Neural progenitor cell (in vitro differentiated cells): ENCODE results near the gene CPXM2. TPM values are rescaled to one million over a fixed set of nuclear protein-coding genes. Genes with fewer than 3 reads are reported as not detected.

Experiments used
- DNase-seq: peaks from one replicate; pipeline ENCODE4 v3.0.0-alpha.2; 2016; ENCODE audit warnings: low spot score
- H2AFZ ChIP-seq: fragments of 200-600 bp; sonication (generic); replicated peaks from 2 replicates; pipeline ENCODE4 v1.6.1; 2016; ENCODE audit warnings: antibody characterized with exemption
- H3F3A ChIP-seq: fragments of 200-600 bp; sonication (generic); 2 replicates; pipeline ENCODE4 v1.6.1; 2016; ENCODE audit warnings: antibody characterized with exemption, low read depth
- H3K27ac ChIP-seq: fragments of 200-600 bp; sonication (generic); 2 replicates; pipeline ENCODE4 v1.5.1; 2016; ENCODE audit warnings: mild to moderate bottlenecking
- H3K27me3 ChIP-seq: fragments of 200-600 bp; sonication (generic); 2 replicates; pipeline ENCODE4 v1.6.1; 2016; ENCODE audit warnings: mild to moderate bottlenecking, moderate library complexity
- H3K36me3 ChIP-seq: fragments of 200-600 bp; sonication (generic); 2 replicates; pipeline ENCODE4 v1.5.1; 2016
- H3K4me1 ChIP-seq: fragments of 200-600 bp; sonication (generic); 2 replicates; pipeline ENCODE4 v1.6.1; 2016; ENCODE audit warnings: mixed run types
- H3K4me2 ChIP-seq: fragments of 200-600 bp; sonication (generic); 2 replicates; pipeline ENCODE4 v1.6.1; 2016
- H3K4me3 ChIP-seq: fragments of 200-600 bp; sonication (generic); 2 replicates; pipeline ENCODE4 v1.5.1; 2016
- H3K79me2 ChIP-seq: fragments of 200-600 bp; sonication (generic); 2 replicates; pipeline ENCODE4 v1.6.1; 2016; ENCODE audit warnings: low read depth
- H3K9ac ChIP-seq: fragments of 200-600 bp; sonication (generic); 2 replicates; pipeline ENCODE4 v1.6.1; 2016
- H3K9me3 ChIP-seq: fragments of 200-600 bp; sonication (generic); 2 replicates; pipeline ENCODE4 v1.5.1; 2016; ENCODE audit warnings: low read depth
- H4K20me1 ChIP-seq: fragments of 200-600 bp; sonication (generic); 2 replicates; pipeline ENCODE4 v1.6.1; 2016; ENCODE audit warnings: low read depth
- H3K27ac Mint-ChIP-seq: 3 replicates; pipeline ENCODE4 v1.8.0; 2021; ENCODE audit warnings: mixed read lengths
- H3K27me3 Mint-ChIP-seq: 2 replicates; pipeline ENCODE4 v1.8.0; 2022; ENCODE audit warnings: low read depth, mild to moderate bottlenecking, inconsistent platforms, moderate library complexity, mixed read lengths; ENCODE audit not compliant: insufficient read depth
- H3K36me3 Mint-ChIP-seq: 3 replicates; pipeline ENCODE4 v1.8.0; 2021; ENCODE audit warnings: mixed read lengths
- H3K4me1 Mint-ChIP-seq: 3 replicates; pipeline ENCODE4 v1.8.0; 2021; ENCODE audit warnings: mixed read lengths
- H3K4me3 Mint-ChIP-seq: 3 replicates; pipeline ENCODE4 v1.8.0; 2021; ENCODE audit warnings: mild to moderate bottlenecking, moderate library complexity, mixed read lengths
- H3K9me3 Mint-ChIP-seq: 3 replicates; pipeline ENCODE4 v1.8.0; 2020; ENCODE audit warnings: mixed read lengths
- EZH2 ChIP-seq: fragments of 200-600 bp; sonication (generic); IDR thresholded peaks from 2 replicates; pipeline ENCODE4 v1.6.1; 2017; ENCODE audit warnings: antibody characterized with exemption, mild to moderate bottlenecking, moderate library complexity
- EZH2phosphoT487 ChIP-seq: fragments of 200-600 bp; sonication (generic); IDR thresholded peaks from 2 replicates; pipeline ENCODE4 v1.6.1; 2017; ENCODE audit warnings: antibody characterized with exemption
- total RNA-seq: library from RNA; depleted of rRNA; stranded (reverse); fragments of >200 nt; gene quantifications from 2 replicates; pipeline ENCODE4 v1.2.3, GENCODE V29; 2015; ENCODE audit warnings: low replicate concordance
- TF ChIP-seq, protein P1 (sequence below): fragments of 200-600 bp; sonication (generic); IDR thresholded peaks from 2 replicates; pipeline ENCODE4 v1.5.1; 2017; ENCODE audit warnings: antibody characterized with exemption, mild to moderate bottlenecking

CPXM2 gene
- total RNA-seq, 1 donor from 2014 or later: not detected

DNA sequence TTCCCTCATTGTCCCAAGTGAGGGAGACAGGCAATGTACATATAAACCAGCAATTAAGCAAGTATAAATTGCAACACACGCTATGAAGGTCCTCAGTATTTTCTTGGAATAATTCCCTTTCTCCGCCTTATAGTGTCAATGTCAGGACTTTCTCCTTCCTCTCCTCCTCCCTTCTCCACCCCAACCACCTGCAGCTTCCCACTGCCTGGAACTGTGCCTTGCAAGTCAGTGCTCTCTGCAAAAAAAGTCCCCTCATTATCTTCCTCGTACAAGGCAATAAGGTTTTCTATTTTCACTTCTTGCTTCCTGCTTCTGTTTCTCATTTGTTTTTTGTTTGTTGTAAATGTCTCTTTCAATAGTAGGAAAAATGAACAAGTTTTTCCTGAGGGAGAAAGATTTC is 113.7 kb downstream of the CPXM2 start:
- no peak overlapping the region for H3K4me3 ChIP-seq
- Mint-ChIP-seq H3K27ac (no peak overlapping the region), H3K27me3 (peaks cover 4% of the 10 kb centered on the region), H3K36me3 (no peaks in the 10 kb centered on the region), H3K4me1 (peaks cover 27% of the 10 kb centered on the region), H3K9me3 (no peaks in the 10 kb centered on the region), H3K4me3 (no peak overlapping the region)
- no peak overlapping the region for H3K9ac ChIP-seq
- peaks cover 4% of the 10 kb centered on the region for H3F3A ChIP-seq
- H3K4me2 ChIP-seq: no peak overlapping the region
- H3K27me3 ChIP-seq: no peaks in the 10 kb centered on the region
- H3K27ac ChIP-seq: no peak overlapping the region
- TF ChIP-seq EZH2: no peak
- TF ChIP-seq EZH2phosphoT487: no peak
- TF ChIP-seq, protein P1, sequence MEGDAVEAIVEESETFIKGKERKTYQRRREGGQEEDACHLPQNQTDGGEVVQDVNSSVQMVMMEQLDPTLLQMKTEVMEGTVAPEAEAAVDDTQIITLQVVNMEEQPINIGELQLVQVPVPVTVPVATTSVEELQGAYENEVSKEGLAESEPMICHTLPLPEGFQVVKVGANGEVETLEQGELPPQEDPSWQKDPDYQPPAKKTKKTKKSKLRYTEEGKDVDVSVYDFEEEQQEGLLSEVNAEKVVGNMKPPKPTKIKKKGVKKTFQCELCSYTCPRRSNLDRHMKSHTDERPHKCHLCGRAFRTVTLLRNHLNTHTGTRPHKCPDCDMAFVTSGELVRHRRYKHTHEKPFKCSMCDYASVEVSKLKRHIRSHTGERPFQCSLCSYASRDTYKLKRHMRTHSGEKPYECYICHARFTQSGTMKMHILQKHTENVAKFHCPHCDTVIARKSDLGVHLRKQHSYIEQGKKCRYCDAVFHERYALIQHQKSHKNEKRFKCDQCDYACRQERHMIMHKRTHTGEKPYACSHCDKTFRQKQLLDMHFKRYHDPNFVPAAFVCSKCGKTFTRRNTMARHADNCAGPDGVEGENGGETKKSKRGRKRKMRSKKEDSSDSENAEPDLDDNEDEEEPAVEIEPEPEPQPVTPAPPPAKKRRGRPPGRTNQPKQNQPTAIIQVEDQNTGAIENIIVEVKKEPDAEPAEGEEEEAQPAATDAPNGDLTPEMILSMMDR: no peak
- H3K4me1 ChIP-seq: peaks cover 31% of the 10 kb centered on the region
- H2AFZ ChIP-seq: no peak overlapping the region
- no peaks in the 10 kb centered on the region for H3K36me3 ChIP-seq
- no peak for DNase-seq
- H3K79me2 ChIP-seq: no peaks in the 10 kb centered on the region
- no peaks in the 10 kb centered on the region for H3K9me3 ChIP-seq
- no peaks in the 10 kb centered on the region for H4K20me1 ChIP-seq

DNA sequence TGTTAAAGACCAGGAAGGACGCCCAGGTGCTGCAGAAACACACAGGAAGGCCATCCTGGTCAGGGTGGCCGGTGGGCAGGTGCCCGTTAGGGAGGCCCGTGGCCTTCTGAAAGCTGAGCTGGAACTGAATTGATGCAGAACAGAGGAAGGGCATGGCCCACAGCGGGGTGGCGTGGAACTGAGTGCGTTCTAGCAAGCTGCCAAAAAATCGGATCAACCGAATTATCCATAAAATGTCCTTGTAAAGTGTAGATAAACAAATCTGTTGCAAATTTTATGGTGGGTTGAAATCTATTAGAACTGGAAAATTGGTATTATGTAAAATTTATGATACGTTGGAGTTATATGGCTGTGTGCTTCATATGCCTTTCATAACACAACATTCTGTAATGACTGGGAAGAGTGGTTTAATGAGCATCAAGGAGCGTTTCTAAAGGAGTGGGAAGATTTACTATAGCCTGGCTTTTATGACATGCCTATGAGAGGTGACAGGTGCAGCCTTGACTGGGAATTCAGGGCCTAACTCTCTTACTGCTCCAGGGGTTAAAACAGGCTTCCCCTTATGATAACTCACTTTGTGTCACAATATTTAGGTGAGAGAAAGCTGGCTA is 117.4 kb downstream of the CPXM2 start:
- Histone ChIP-seq H3K9ac (no peak overlapping the region), H3K27me3 (no peaks in the 10 kb centered on the region), H3F3A (no peaks in the 10 kb centered on the region), H2AFZ (no peak overlapping the region), H3K4me3 (no peak overlapping the region), H3K27ac (no peak overlapping the region), H3K4me1 (peaks cover 12% of the 10 kb centered on the region), H3K4me2 (no peak overlapping the region), H4K20me1 (no peaks in the 10 kb centered on the region), H3K9me3 (no peaks in the 10 kb centered on the region), H3K79me2 (no peaks in the 10 kb centered on the region), H3K36me3 (no peaks in the 10 kb centered on the region)
- Mint-ChIP-seq H3K9me3 (no peaks in the 10 kb centered on the region), H3K4me1 (peaks cover 18% of the 10 kb centered on the region), H3K36me3 (no peaks in the 10 kb centered on the region), H3K4me3 (no peak overlapping the region), H3K27ac (no peak overlapping the region), H3K27me3 (peaks cover 8% of the 10 kb centered on the region)
- TF ChIP-seq EZH2phosphoT487: no peak
- no peak for TF ChIP-seq EZH2
- TF ChIP-seq, protein P1: no peak
- no peak for DNase-seq

GRCh38 chr10:123772645-123773508 is 118.7 kb downstream of the CPXM2 start:
- no peak overlapping the region for H3K4me3 ChIP-seq
- no peak for DNase-seq
- Mint-ChIP-seq H3K4me3 (no peak overlapping the region), H3K27me3 (peaks cover 8% of the 10 kb centered on the region), H3K9me3 (no peaks in the 10 kb centered on the region), H3K4me1 (peaks cover 14% of the 10 kb centered on the region), H3K36me3 (no peaks in the 10 kb centered on the region), H3K27ac (no peak overlapping the region)
- H2AFZ ChIP-seq: no peak overlapping the region
- H3K36me3 ChIP-seq: no peaks in the 10 kb centered on the region
- no peaks in the 10 kb centered on the region for H3F3A ChIP-seq
- TF ChIP-seq, protein P1: no peak
- no peak for TF ChIP-seq EZH2phosphoT487
- no peak for TF ChIP-seq EZH2
- H3K9ac ChIP-seq: no peak overlapping the region
- no peaks in the 10 kb centered on the region for H4K20me1 ChIP-seq
- H3K27me3 ChIP-seq: no peaks in the 10 kb centered on the region
- H3K79me2 ChIP-seq: no peaks in the 10 kb centered on the region
- H3K4me1 ChIP-seq: peaks cover 4% of the 10 kb centered on the region
- no peak overlapping the region for H3K4me2 ChIP-seq
- H3K9me3 ChIP-seq: no peaks in the 10 kb centered on the region
- no peak overlapping the region for H3K27ac ChIP-seq
